Neural progenitor cell (in vitro differentiated cells): ENCODE measurements around the gene RTN4R. TPM values are rescaled to one million over a fixed set of nuclear protein-coding genes. Genes with fewer than 3 reads are reported as not detected.
"Not testable (repeated sequence)": the region's sequence is repeated elsewhere in the genome, so short reads cannot be mapped to it uniquely, and the experiment has no call there.

Experiments
- DNase-seq: peaks from one replicate; pipeline ENCODE4 v3.0.0-alpha.2; 2016; ENCODE audit warnings: low spot score
- H2AFZ ChIP-seq: fragments of 200-600 bp; sonication (generic); replicated peaks from 2 replicates; pipeline ENCODE4 v1.6.1; 2016; ENCODE audit warnings: antibody characterized with exemption
- H3F3A ChIP-seq: fragments of 200-600 bp; sonication (generic); 2 replicates; pipeline ENCODE4 v1.6.1; 2016; ENCODE audit warnings: antibody characterized with exemption, low read depth
- H3K27ac ChIP-seq: fragments of 200-600 bp; sonication (generic); 2 replicates; pipeline ENCODE4 v1.5.1; 2016; ENCODE audit warnings: mild to moderate bottlenecking
- H3K27me3 ChIP-seq: fragments of 200-600 bp; sonication (generic); 2 replicates; pipeline ENCODE4 v1.6.1; 2016; ENCODE audit warnings: mild to moderate bottlenecking, moderate library complexity
- H3K36me3 ChIP-seq: fragments of 200-600 bp; sonication (generic); 2 replicates; pipeline ENCODE4 v1.5.1; 2016
- H3K4me1 ChIP-seq: fragments of 200-600 bp; sonication (generic); 2 replicates; pipeline ENCODE4 v1.6.1; 2016; ENCODE audit warnings: mixed run types
- H3K4me2 ChIP-seq: fragments of 200-600 bp; sonication (generic); 2 replicates; pipeline ENCODE4 v1.6.1; 2016
- H3K4me3 ChIP-seq: fragments of 200-600 bp; sonication (generic); 2 replicates; pipeline ENCODE4 v1.5.1; 2016
- H3K79me2 ChIP-seq: fragments of 200-600 bp; sonication (generic); 2 replicates; pipeline ENCODE4 v1.6.1; 2016; ENCODE audit warnings: low read depth
- H3K9ac ChIP-seq: fragments of 200-600 bp; sonication (generic); 2 replicates; pipeline ENCODE4 v1.6.1; 2016
- H3K9me3 ChIP-seq: fragments of 200-600 bp; sonication (generic); 2 replicates; pipeline ENCODE4 v1.5.1; 2016; ENCODE audit warnings: low read depth
- H4K20me1 ChIP-seq: fragments of 200-600 bp; sonication (generic); 2 replicates; pipeline ENCODE4 v1.6.1; 2016; ENCODE audit warnings: low read depth
- H3K27ac Mint-ChIP-seq: 3 replicates; pipeline ENCODE4 v1.8.0; 2021; ENCODE audit warnings: mixed read lengths
- H3K27me3 Mint-ChIP-seq: 2 replicates; pipeline ENCODE4 v1.8.0; 2022; ENCODE audit warnings: low read depth, mild to moderate bottlenecking, inconsistent platforms, moderate library complexity, mixed read lengths; ENCODE audit not compliant: insufficient read depth
- H3K36me3 Mint-ChIP-seq: 3 replicates; pipeline ENCODE4 v1.8.0; 2021; ENCODE audit warnings: mixed read lengths
- H3K4me1 Mint-ChIP-seq: 3 replicates; pipeline ENCODE4 v1.8.0; 2021; ENCODE audit warnings: mixed read lengths
- H3K4me3 Mint-ChIP-seq: 3 replicates; pipeline ENCODE4 v1.8.0; 2021; ENCODE audit warnings: mild to moderate bottlenecking, moderate library complexity, mixed read lengths
- H3K9me3 Mint-ChIP-seq: 3 replicates; pipeline ENCODE4 v1.8.0; 2020; ENCODE audit warnings: mixed read lengths
- CTCF ChIP-seq: fragments of 200-600 bp; sonication (generic); IDR thresholded peaks from 2 replicates; pipeline ENCODE4 v1.5.1; 2017; ENCODE audit warnings: antibody characterized with exemption, mild to moderate bottlenecking
- EZH2 ChIP-seq: fragments of 200-600 bp; sonication (generic); IDR thresholded peaks from 2 replicates; pipeline ENCODE4 v1.6.1; 2017; ENCODE audit warnings: antibody characterized with exemption, mild to moderate bottlenecking, moderate library complexity
- EZH2phosphoT487 ChIP-seq: fragments of 200-600 bp; sonication (generic); IDR thresholded peaks from 2 replicates; pipeline ENCODE4 v1.6.1; 2017; ENCODE audit warnings: antibody characterized with exemption
- total RNA-seq: library from RNA; depleted of rRNA; stranded (reverse); fragments of >200 nt; gene quantifications from 2 replicates; pipeline ENCODE4 v1.2.3, GENCODE V29; 2015; ENCODE audit warnings: low replicate concordance

RTN4R gene
- total RNA-seq, 1 donor from 2014 or later = 6.3 TPM

- H2AFZ ChIP-seq = no peak overlapping the region
- DNase-seq = peak; percentile 81
- H3F3A ChIP-seq = peaks cover 17% of the 10 kb centered on the region
- no peaks in the 10 kb centered on the region for H3K9me3 ChIP-seq
- H3K27me3 Mint-ChIP-seq = peaks cover 13% of the 10 kb centered on the region
- H3K4me2 ChIP-seq = peak overlapping the region; percentile 83
- peak overlapping the region; percentile 67 for H3K4me3 ChIP-seq
- no peak overlapping the region for H3K27ac Mint-ChIP-seq
- no peaks in the 10 kb centered on the region for H3K36me3 Mint-ChIP-seq
- H3K9ac ChIP-seq = no peak overlapping the region
- peak overlapping the region; percentile 83 for H3K4me3 Mint-ChIP-seq
- H3K27me3 ChIP-seq = no peaks in the 10 kb centered on the region
- H3K4me1 ChIP-seq = peaks cover 10% of the 10 kb centered on the region
- TF ChIP-seq EZH2phosphoT487 = no peak
- TF ChIP-seq EZH2 = no peak
- peaks cover 26% of the 10 kb centered on the region for H3K4me1 Mint-ChIP-seq
- H3K27ac ChIP-seq = no peak overlapping the region
- H4K20me1 ChIP-seq = peaks cover 34% of the 10 kb centered on the region
- peaks cover 10% of the 10 kb centered on the region for H3K79me2 ChIP-seq
- no peaks in the 10 kb centered on the region for H3K9me3 Mint-ChIP-seq
- H3K36me3 ChIP-seq = no peaks in the 10 kb centered on the region
Observed at GRCh38 chr22:20267441-20268278, 458 bp downstream of the RTN4R start.

DNA sequence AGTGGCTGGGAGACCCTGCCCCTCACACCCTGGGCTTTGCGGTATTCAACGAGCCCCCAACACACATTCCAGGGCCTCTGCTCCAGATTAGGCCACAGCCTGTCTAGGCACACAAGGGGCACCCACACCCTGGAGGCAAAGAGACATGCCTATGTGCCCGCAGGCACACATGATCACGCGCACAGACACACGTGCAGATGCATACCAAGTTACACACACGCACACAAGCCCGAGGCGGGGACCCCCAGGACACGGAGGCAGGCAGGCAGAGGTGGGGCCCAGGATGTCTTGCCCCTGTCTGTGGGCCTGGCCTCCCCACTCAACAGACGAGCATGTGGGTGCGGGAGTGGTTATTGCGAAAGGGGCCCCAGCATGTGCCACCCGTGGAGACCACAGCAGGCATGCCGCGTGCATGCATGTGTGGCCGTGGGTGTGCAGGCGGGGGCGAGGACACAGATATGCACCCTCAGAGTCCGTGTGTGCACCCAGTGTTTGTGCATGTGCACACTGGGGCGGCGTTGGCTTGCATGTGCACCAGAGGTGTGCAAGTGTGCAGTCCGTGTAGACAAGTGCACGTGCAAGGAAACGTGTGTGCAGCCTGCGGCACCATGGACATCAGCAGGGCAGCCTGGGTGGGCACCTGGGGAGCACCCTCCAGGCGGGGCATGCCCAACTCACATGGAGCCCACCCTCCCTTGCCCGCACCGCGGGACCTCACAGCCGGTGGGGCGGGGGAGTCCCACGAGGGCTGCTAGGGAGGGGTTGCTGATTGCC lies 1.3 kb downstream of the RTN4R start:
- peaks cover 13% of the 10 kb centered on the region for H3K27me3 Mint-ChIP-seq
- DNase-seq, H3K9me3 Mint-ChIP-seq, H3K36me3 ChIP-seq, H3K27ac ChIP-seq, H3K4me1 ChIP-seq, H3K27me3 ChIP-seq, H3K9me3 ChIP-seq, H2AFZ ChIP-seq, H3K9ac ChIP-seq, H3K36me3 Mint-ChIP-seq: not testable (repeated sequence)
- Histone ChIP-seq H3K4me3 (peak overlapping the region; percentile 67), H4K20me1 (peaks cover 37% of the 10 kb centered on the region), H3F3A (peaks cover 17% of the 10 kb centered on the region), H3K4me2 (peak overlapping the region; percentile 83), H3K79me2 (peaks cover 10% of the 10 kb centered on the region)
- peak overlapping the region; percentile 57 for H3K27ac Mint-ChIP-seq
- H3K4me3 Mint-ChIP-seq = peak overlapping the region; percentile 83
- H3K4me1 Mint-ChIP-seq = peaks cover 23% of the 10 kb centered on the region

DNA sequence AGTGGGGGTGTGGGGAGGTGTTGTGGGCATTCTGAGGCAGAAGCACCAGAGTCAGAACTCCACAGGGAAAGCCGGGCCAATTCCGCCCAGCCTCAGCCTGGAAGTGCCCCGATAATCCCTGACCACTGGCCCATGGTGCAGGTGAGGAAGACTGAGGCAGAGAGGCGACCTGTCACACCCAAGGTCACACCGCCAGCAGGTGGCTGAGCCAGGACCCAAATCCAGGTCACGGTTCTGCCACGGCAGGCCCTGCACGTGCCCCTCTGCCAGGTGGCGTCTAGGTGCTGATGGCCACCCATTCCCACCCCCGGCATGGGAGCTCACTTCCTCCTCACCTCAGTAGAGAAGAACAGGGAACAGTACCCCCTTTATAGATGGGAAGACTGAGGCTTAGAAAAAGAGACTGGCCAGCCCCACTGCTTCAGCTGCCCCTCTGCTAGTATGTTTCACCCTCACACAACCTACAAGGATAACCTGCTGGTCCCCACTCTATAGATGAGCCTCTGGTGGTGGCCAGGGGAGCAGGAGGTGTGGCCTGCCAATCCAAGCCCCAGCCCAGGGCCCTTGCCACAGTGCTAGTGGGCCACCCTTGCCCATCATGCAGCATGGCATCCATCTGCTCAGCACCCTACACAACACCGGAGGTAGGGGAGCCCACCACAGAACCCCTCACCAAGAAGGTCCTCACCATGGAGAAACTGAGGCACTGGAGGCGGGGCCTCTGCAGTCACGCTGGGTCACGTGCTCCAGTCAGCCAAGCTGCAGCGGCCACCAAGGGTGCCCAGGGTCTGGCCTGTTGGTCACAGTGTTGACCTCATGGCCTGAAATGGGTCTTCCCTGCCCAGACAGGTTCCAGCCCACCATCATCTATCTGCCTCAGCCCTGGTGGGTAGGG lies 2.1 kb downstream of the RTN4R start:
- H3K27ac ChIP-seq, H3K27me3 ChIP-seq, H3K9ac ChIP-seq, H3K36me3 Mint-ChIP-seq, DNase-seq, H3K4me2 ChIP-seq, H3K9me3 ChIP-seq, H2AFZ ChIP-seq, H3K4me1 ChIP-seq, H3K4me3 ChIP-seq, H3K36me3 ChIP-seq, H3K9me3 Mint-ChIP-seq: not testable (repeated sequence)
- Mint-ChIP-seq H3K27me3 (peaks cover 12% of the 10 kb centered on the region), H3K27ac (peak overlapping the region; percentile 57), H3K4me1 (peaks cover 19% of the 10 kb centered on the region), H3K4me3 (peak overlapping the region; percentile 83)
- Histone ChIP-seq H4K20me1 (peaks cover 41% of the 10 kb centered on the region), H3K79me2 (peaks cover 10% of the 10 kb centered on the region), H3F3A (peaks cover 17% of the 10 kb centered on the region)

- Mint-ChIP-seq H3K27me3 (peaks cover 8% of the 10 kb centered on the region), H3K9me3 (no peaks in the 10 kb centered on the region), H3K27ac (peak overlapping the region; percentile 13), H3K4me1 (peaks cover 15% of the 10 kb centered on the region), H3K36me3 (no peaks in the 10 kb centered on the region), H3K4me3 (no peak overlapping the region)
- no peak overlapping the region for H3K4me2 ChIP-seq
- no peaks in the 10 kb centered on the region for H3K27me3 ChIP-seq
- no peak for TF ChIP-seq CTCF
- no peak for TF ChIP-seq EZH2phosphoT487
- TF ChIP-seq EZH2 = no peak
- H4K20me1 ChIP-seq = peaks cover 46% of the 10 kb centered on the region
- DNase-seq = no peak
- peaks cover 15% of the 10 kb centered on the region for H3F3A ChIP-seq
- H3K4me3 ChIP-seq = no peak overlapping the region
- peaks cover 10% of the 10 kb centered on the region for H3K79me2 ChIP-seq
- no peak overlapping the region for H2AFZ ChIP-seq
- H3K36me3 ChIP-seq = no peaks in the 10 kb centered on the region
- H3K27ac ChIP-seq = no peak overlapping the region
- H3K9ac ChIP-seq = no peak overlapping the region
- peaks cover 6% of the 10 kb centered on the region for H3K4me1 ChIP-seq
- H3K9me3 ChIP-seq = no peaks in the 10 kb centered on the region
Observed at GRCh38 chr22:20264614-20265452, 3.3 kb downstream of the RTN4R start.

GRCh38 chr22:20263404-20264281 lies 4.5 kb downstream of the RTN4R start:
- not testable (repeated sequence) for H3K27me3 ChIP-seq, H3K27ac ChIP-seq, H2AFZ ChIP-seq, H3K4me1 ChIP-seq, H3K36me3 ChIP-seq, H3K4me3 Mint-ChIP-seq, H3K9ac ChIP-seq, H3K9me3 ChIP-seq, DNase-seq, H3K27ac Mint-ChIP-seq, H3K4me3 ChIP-seq, H3K4me2 ChIP-seq, H3K27me3 Mint-ChIP-seq, H3K36me3 Mint-ChIP-seq, H3K9me3 Mint-ChIP-seq
- Histone ChIP-seq H3F3A (peaks cover 11% of the 10 kb centered on the region), H3K79me2 (peaks cover 10% of the 10 kb centered on the region), H4K20me1 (peaks cover 51% of the 10 kb centered on the region)
- peaks cover 12% of the 10 kb centered on the region for H3K4me1 Mint-ChIP-seq
